GM03348 (cell line): Measurements from ENCODE around the gene MTERF4.
A peak's percentile ranks its signal among the peaks of the same experiment; 100 is the strongest.

Experiments used
- DNase-seq: peaks from one replicate; pipeline ENCODE4 v3.0.0; 2012; ENCODE audit warnings: low spot score

MTERF4 gene

GRCh38 chr2:241068942-241069810 is 32.9 kb downstream of the MTERF4 start:
- peak; percentile 14 for DNase-seq

GRCh38 chr2:241068136-241068941 is 33.7 kb downstream of the MTERF4 start:
- DNase-seq = peak; percentile 5

GRCh38 chr2:241067501-241068135 is 34.5 kb downstream of the MTERF4 start:
- DNase-seq = peak; percentile 4

GRCh38 chr2:241066893-241067341 is 35.2 kb downstream of the MTERF4 start:
- peak; percentile 33 for DNase-seq

- no peak for DNase-seq
Observed at GRCh38 chr2:241066171-241066892, 35.8 kb downstream of the MTERF4 start.

GRCh38 chr2:241065355-241065803 is 36.7 kb downstream of the MTERF4 start:
- DNase-seq = no peak

GRCh38 chr2:241064802-241065354 is 37.2 kb downstream of the MTERF4 start:
- DNase-seq = no peak

GRCh38 chr2:241064008-241064801 is 37.9 kb downstream of the MTERF4 start:
- peak; percentile 32 for DNase-seq

GRCh38 chr2:241063587-241063986 is 38.5 kb downstream of the MTERF4 start:
- peak; percentile 18 for DNase-seq

- DNase-seq = peak; percentile 7
Observed at GRCh38 chr2:241063093-241063551, 39.0 kb downstream of the MTERF4 start.

GRCh38 chr2:241062389-241063092 is 39.5 kb downstream of the MTERF4 start:
- DNase-seq = no peak

GRCh38 chr2:241061275-241061674 is 40.8 kb downstream of the MTERF4 start:
- DNase-seq = peak; percentile 7

GRCh38 chr2:241053576-241054251 is 48.4 kb downstream of the MTERF4 start:
- no peak for DNase-seq

GRCh38 chr2:241052677-241053360 is 49.3 kb downstream of the MTERF4 start:
- no peak for DNase-seq

- DNase-seq = no peak
Observed at GRCh38 chr2:241051578-241052487, 50.3 kb downstream of the MTERF4 start.

GRCh38 chr2:241050624-241051577 is 51.2 kb downstream of the MTERF4 start:
- no peak for DNase-seq
